ENCODE data around the gene MYT1.
"Not testable (repeated sequence)": the region's sequence is repeated elsewhere in the genome, so short reads cannot be mapped to it uniquely, and the experiment has no call there.

The MYT1 gene

DNA sequence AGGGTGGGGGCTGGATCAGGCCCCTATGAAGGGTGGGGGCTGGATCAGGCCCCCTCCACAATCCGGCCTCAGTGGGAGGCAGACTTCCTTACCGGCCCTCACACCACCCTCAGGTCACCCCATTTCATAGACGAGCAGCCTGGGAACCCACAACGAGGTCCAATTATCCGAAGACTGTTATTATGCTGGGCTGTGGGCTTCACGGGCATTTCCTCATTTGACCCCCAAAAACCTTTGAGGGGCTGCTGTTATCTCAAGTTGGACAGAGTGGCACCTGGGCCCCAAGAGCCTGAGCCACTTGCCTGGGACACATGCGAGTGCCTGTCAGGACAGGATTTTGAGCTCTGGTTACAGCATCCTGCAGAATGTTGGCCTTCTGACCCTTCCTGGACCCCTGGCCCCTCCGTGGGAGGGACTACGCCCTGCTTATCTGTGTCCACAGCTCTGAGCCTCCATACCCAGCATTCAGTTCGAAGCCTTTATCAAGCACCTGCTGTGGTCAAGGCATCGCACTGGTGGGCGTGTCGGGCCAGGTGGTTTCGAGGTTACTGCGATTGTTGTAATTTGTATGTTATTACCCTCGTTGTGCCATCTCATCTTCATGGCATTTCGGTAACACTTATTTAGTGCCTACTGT, 56.8 kb downstream of the MYT1 start:
- DNase-seq, result no peak

DNA sequence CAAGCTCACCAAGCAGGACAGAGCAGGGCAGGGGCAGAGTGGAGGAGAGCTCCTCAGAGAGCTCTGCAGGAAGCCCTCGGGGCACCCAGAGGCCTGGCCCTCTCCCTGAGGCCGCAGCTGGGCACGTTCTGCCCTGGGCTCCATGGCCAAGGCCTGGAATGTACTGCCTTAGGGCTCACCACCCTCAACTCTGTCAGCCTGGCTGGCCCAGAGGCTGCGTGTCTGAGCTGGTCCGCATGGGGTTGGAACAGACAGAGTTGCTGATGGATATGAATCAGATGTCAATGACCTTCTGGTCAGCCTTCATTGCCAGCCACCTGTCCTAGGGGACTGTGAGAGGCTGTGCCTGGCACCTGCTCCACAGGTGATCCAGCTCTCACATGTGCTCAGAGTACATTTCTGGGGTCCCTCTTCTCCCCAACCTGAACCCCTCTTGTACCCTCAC, 58.1 kb downstream of the MYT1 start:
- no peak for DNase-seq

DNA sequence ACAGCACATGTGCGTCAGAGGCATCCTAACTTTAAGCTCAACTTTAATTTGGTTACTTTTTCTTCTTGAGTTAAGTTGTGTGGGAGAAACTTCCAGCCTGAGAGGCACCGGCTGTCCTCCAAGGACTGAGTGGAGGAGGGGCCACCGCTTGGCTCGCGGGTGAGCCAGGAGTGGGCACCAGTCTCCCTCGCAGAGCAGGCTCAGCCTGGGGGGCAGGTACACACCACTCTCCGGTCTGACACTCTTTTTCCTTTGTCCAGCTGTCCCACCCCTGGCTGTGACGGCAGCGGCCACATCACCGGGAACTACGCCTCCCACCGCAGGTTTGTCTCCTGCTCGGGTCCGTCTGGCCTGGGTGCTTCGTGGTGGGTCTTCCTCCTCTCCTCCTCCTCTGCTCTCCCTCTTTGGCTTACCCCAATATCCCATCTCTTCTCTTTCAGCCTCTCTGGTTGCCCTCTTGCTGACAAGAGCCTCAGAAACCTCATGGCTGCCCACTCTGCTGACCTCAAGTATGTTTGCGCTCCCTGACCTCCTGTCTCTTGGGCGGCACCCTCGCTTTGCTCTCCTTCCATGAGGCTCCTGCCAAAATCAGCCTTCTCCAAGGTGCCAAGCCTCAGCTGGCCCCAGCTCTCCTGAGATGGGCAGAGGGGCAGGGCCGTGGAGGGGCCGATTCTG, 58.7 kb downstream of the MYT1 start:
- no peak for DNase-seq

DNA sequence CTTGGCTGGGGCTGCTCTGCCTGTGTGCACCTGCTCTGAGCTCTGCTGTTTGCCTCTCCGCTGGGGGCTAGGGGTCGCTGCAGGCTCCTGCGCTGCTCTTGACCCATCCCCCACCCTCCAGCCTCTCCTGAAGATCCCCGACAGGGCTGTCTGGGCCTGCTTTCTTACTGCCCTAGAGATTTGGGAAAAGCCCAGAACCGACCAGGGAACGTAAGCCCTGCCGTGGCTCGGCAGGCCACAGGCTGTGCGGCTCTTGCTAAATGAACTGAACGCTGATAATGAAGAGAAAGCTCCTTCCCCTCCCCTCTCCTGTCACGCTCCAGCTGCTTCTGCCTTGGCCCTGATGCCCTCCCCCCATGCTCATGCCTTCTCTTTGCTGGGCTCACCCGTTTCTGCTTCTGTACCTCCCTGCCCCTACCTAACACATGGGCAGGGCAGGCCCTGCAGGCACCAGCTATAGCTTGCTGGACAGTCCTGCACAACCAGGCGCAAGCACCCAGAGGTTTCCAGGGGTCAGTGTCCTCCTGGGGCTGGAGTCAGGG, 59.3 kb downstream of the MYT1 start:
- DNase-seq, result no peak

DNA sequence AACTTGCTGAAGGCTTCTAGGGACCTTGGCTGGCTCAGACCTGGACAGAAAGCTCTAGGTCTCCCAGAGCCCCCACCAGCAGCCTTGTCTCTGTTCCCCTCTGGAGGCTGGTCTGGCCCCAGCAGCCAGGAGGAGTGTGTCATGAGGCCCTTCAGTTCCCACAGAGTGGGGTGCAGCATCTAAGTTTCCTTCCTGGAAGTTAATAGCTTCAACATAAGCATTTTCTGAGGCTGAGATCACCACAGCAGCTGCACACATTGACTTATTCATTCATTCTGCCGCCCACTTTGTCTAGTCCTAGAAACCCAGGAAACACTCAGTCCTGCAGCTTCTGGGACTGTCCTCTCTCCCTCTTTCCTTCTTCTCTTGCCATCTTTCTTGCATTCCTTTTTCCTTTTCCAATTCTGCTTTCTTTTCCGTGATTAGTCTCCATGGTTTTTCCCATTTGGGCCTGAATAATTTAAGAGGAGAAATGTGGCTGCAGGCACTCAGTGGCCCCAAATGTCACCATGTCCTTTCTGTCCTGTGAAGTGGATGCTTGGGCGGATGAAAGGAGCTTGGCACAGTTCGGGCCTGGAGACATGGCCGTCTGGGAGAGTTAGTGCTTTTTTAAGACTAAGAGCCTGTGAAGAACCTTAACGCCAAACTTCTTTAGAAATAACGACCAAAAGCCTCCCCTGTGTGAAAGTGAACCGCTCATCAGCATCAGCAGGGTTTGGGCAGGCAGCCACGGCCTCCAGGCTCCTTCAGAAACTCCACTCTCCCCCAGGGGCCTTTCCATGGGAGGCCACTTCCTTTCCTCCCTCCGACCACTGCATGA, 60.3 kb downstream of the MYT1 start:
- DNase-seq, result no peak

DNA sequence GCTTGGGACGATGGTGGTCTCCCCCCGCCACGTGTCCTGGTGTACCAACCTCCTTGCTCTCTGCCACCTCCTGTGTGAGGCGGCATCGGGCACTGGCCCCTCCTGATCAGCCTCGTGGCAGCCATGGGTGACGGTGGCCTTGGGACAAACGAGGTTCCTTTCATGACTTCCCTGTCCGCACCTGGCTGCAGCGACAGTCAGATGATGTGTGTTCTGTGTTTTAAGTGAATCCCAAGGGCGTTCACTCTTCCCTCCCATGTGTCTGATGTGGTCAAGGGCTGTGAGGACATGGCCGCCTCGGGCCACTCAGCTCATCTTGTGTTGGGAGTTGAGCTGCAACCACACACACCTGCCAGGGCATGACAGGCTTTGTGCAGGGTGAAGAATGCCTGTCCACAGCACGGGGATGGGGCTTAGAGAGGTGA, 60.9 kb downstream of the MYT1 start:
- no peak for DNase-seq

DNA sequence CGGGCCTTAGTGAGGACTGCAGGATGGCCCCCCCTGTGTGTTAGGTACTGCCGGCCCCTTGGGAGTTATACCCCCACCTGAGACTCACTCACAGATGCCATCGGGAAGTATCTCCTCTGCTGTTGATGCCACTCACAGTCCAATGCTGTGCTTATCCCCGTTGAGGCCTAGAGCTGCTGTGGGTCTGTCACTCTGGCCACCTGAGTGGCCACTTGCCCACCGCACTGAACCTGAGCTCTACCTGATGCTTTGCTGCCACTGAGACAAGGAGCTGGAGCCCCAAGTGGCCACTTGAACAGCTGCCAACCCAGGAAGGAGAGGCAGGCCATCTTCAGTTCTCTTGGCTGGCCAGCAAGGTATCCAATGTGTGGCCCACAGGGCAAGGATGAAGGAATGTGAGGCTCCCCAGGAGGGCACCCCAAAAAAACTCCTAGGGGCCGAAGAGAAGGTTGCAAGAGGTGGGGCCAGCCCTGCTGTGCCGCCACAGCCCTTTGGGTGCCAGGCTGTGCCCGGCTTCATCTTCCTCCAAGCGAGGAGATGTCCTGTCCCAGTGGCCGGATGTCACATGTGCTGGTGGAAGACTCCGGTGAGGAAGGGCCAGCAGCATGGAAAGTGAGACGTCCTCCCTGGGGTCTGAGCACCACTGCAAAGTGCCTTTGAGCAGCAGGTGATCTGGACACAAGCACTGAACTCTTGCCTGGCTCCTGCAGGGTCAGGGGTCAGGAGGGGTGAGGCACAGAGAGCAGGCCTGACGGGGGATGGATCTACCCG, 61.8 kb downstream of the MYT1 start:
- DNase-seq, result no peak

DNA sequence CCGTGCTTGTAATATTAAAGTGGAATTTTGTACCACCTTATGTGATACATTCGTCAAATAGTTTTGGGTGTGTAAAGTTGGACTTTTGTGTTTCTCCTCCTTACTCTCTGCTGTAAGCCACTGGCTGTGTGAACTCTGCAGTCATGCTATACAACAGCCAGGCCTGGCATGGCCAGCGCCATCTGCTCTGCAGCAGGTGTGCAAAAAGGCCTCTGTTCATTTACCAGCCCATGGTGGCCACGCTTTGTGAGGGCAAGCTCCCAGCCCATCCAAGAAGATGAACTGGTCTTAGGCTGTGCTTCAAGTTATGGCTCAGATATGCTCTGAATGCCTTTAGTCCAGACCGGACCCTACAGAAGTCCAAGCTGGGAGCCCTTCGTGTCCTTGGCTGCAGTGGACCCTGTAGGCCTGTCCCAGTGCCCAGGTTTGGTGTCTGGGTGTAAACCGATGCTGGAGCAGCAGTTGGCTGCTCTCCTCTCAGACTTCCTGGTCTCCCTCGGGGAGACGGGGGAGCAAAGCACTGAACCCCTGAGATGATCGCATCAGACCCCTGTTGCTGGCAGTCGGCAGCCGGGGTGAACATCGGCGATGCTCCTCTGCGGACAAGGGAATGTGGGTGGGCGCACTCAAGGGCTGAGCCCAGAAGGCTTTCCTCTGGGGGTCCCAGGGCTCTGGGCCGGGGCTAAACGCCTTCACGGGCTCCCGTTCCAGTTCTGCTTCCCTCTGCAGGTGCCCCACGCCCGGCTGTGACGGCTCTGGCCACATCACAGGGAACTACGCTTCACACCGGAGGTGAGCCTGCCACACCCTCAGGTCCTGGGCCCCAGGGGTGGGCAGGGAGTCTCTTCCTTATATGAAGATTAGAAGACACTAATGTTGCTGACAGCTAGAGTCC, 62.7 kb downstream of the MYT1 start:
- no peak for DNase-seq

DNA sequence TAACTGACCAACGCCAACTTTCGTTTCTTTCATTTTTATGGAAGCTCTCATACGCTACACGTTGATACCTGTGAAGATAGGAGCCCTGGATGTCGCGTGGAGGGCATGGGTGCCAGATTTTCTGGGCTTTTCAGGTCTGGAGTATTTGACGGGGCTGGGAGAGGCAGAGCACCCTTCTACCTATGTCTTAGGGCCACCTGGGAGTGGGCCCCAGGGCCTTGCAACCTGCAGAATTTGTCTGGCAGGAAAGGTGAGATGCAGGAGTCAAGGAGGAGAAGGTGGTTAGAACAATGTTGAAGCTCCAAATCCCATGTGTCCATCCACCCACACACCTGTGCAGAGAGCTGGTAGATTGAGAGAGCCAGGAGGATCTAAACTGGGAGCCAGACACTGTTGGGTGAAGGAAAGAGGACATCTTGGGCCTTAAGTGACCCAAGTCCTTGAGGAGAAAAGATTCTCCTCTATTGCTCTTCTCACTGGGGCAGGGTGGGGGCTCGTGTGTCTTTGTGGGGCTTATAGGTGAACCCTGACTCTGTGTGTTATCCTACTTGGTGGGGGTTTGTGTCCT, 63.9 kb downstream of the MYT1 start:
- no peak for DNase-seq

DNA sequence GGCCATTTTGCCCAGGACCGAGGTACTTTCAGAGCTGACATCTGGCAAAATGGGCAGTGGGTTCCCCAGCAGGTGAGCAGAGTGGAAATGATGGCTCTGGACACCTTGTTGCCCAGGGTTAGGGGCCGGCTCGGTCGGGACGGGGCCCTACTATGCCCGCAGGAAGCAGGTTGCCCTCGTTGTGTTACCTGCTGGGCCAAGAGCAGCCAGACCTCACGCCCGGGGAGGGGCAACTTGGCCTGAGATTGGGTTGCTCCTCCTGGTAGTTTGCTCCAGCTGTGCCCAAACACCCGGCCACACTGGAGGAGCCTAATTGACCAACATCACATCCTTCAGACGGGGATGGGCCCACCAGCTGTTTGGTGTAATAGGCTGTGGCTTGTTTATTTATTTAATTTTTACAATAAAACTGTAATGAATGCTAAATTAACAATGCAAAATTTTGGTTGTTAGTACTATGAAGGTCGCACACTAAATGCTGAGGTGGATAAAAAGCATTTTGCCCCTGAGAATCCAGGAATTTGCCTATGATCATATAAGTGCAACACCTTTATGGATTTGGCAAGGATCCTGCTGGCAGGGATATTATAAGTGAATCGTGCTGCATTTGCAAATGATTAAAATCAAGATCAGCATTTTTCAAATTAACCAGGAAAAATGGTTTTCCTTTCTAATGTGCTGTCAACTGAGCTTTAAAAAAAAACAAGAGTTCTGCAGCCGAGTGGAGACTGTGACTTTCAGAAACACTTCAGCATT, 64.7 kb downstream of the MYT1 start:
- DNase-seq, result no peak

DNA sequence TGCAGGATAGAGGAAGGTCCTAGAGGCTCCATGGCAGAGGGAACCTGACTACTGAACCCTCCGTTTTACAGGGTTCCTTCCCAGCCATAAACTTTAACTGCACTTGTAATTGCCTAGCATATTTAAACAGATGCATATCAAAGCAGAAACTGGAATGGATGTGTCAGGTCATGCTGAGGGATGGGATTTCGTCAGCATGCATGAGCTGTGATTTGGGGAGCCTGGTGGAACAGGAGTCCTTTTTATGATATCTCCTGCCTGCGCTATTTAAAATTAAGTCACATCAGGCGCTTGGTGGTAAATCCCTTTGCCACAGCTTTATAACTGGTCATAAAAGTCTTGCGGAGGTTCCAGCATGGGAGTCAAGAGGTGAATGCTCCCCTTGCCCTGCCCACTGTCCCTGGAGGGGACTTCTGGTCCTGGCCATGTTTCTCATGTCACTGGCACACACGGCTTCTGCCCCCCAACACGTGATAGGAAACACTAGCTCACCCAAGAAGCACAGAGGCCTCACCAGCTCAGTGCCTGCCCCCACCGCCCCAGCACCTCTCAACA, 65.3 kb downstream of the MYT1 start:
- DNase-seq, result no peak

DNA sequence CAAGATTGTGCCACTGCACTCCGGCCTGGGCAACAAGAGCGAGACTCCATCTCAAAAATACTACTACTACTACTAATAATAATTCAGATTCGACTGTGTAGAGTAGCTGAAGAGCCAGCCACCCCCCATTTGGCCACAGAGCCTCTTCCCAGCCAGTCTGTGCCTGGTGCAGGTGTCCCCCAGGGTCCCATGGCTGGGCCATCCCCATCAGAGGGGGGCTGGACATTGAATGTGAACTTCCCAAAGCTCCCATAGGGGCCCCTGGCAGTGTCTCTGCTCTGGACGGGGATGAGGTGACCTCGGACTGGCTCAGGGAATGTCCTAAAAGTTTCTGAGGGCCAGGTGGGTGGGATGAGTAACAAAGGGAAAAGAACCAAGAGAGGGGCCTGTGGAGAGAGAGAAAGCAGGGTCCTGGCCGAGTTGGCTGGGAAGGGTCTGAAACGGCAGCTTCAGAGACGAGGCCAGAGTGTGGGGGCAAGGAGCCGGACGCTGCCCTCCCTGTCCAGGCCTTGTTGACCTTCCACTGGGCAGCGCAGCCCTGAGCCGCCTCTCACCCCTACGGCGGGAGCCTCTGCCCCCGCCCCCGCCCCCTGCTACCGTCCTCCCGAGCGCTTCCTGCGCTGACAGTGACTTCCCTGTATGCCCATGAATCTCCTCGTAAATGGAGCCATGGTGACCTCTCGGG, 66.4 kb downstream of the MYT1 start:
- no peak for DNase-seq

DNA sequence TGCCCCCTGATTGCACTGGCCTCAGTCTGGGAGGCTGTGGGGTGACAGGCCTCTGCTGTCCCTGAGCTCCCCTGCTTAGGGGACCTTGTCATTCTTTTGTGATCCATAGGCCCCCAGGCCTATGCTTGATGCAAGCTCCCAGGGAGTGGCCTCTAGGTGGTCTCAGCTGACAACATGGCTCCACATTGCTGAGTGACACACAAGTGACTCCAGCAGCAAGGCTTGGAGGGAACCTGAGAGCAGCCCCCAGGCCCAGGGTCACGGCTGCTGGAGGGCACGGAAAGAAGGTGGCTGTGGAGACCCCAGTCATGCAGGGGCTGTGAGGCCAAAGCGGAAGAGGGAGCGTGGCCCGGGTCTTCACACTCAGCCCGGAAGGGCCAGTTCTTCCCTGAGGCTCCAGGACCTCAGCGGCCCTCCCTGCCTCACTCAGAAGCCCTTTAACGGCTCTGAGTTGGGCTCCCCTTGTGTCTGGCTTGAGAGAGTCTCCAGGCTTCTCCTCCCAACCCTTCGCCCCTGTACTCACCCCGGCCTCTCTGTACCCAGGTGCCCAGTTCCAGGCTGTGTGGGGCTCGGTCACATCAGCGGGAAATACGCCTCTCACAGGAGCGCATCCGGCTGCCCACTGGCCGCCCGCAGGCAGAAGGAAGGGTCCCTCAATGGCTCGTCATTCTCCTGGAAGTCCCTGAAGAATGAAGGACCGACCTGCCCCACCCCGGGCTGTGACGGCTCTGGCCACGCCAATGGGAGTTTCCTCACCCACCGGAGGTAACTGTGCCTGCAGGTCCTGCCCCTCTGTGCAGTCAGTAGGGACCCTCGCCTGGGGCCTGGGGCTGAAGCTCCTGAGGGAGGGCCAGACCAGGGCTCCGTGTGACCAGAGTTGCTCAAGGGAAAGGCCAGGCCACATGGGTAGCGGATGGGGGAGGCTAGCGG, 67.6 kb downstream of the MYT1 start:
- no peak for DNase-seq

DNA sequence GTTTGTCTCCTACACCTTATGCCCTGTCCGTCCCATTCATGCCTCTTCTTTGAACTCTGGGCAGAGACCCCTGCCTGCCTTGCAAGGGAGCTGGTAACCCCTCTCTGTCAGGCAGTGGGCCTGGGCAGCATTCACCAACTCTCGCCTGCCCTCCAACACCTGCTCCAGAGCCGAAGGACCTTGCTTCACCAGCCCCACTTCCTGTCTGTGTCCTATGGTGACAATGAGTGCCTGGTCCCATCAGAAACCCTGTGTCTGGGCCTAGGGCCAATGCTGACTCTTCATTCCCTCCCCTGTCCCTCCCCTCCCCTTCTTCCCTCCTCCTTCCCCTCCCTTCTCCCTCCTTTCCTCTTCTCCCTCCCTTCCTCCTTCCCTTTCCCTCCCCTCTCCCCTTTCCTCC, 68.5 kb downstream of the MYT1 start:
- no peak for DNase-seq

DNA sequence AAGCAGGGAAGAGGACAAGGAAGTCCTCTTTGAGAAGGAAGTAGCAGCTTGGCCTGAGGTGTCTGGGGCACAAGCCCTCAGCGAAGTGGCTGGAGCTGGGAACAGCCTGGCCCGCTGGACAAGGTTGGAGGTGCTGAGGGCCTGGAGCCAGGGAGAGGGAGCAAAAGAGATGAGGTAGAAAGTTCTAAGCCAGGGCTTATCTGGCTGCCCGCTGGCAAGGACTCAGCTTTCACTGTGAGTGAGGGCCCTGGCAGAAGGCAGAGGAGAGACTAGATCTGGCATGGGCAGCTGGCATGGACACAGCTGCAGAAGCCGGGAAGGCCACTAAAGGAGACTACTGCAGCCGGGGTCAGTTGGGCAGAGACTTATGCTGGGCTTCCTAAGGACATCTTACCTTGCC, 69.5 kb downstream of the MYT1 start:
- DNase-seq, result no peak

DNA sequence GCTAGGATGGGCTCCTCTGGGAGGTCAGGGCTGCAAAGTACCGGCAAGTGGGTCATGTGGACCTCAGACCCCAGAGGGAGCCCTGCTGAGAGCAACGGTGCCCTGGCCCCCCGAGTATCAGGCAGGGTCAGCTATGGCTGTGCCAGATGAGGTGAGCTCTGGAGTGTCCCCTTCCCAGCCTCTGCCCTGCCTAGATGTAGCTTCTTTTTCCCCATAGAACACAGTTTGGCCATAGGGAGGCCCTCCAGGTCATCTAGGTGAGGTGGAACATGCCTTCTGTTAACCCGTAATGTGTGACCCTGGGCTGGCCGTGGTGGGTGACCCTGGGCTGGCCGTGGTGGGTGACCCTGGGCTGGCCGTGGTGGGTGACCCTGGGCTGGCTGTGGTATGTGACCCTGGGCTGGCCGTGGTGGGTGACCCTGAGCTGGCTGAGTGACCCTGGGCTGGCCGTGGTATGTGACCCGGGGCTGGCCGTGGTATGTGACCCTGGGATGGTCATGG, 70.1 kb downstream of the MYT1 start:
- no peak for DNase-seq

DNA sequence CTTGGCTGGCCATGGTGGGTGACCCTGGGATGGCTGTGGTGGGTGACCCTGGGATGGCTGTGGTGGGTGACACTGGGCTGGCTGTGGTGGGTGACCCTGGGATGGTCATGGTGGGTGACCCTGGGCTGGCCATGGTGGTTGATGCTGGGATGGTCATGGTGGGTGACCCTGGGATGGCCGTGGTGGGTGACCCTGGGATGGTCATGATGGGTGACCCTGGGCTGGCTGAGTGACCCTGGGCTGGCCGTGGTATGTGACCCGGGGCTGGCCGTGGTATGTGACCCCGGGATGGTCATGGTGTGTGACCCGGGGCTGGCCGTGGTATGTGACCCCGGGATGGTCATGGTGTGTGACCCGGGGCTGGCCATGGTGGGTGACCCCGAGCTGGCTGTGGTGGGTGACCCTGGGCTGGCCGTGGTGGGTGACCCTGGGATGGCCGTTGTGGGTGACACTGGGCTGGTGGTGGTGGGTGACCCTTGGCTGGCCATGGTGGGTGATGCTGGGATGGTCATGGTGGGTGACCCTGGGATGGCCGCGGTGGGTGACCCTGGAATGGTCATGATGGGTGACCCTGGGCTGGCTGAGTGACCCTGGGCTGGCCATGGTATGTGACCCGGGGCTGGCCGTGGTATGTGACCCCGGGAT, 70.8 kb downstream of the MYT1 start:
- DNase-seq, result not testable (repeated sequence)
